A549 (cell line): ENCODE measurements around the gene TMEM88.

Experiments used
- CTCF ChIP-seq: fragments of >200 bp; sonication (Bioruptor Twin); formaldehyde crosslinking; IDR thresholded peaks from 3 replicates; pipeline ENCODE4 v1.5.1; 2016
- EP300 ChIP-seq, 2 experiments: fragments of >200 bp; sonication (Bioruptor Twin); formaldehyde crosslinking; IDR thresholded peaks; 2 replicates in 1 of 2; 3 replicates in 1 of 2; pipeline ENCODE4 v1.6.1; 2016 to 2017
- FOSL2 ChIP-seq, 2 experiments: fragments of 450-650 bp in 1 of 2; fragments of >200 bp in 1 of 2; sonication (Bioruptor Twin) in 1 of 2; formaldehyde crosslinking; IDR thresholded peaks; 2 replicates each; pipeline versions ENCODE4 v1.5.0 to v1.6.1; 2016 to 2020; ENCODE audit warnings: mild to moderate bottlenecking in 1 of 2, moderate library complexity in 1 of 2
- HDAC2 ChIP-seq: fragments of 200-600 bp; sonication (generic); IDR thresholded peaks from 2 replicates; pipeline ENCODE4 v1.6.1; 2016
- JUN ChIP-seq, 2 experiments: fragments of >200 bp; sonication (Bioruptor Twin); formaldehyde crosslinking; IDR thresholded peaks; 2 replicates in 1 of 2; 3 replicates in 1 of 2; pipeline ENCODE4 v1.6.1; 2016 to 2017
- JUNB ChIP-seq: fragments of >200 bp; sonication (Bioruptor Twin); formaldehyde crosslinking; IDR thresholded peaks from 2 replicates; pipeline ENCODE4 v1.6.1; 2016
- MYC ChIP-seq: IDR thresholded peaks from 2 replicates; pipeline ENCODE4 v1.6.1; 2012; ENCODE audit warnings: mild to moderate bottlenecking, inconsistent platforms, low read length, improper control_type of control experiment, borderline replicate concordance
- POLR2A ChIP-seq: IDR thresholded peaks from 2 replicates; pipeline ENCODE4 v1.6.1; 2012; ENCODE audit warnings: mild to moderate bottlenecking, low read length
- RFX5 ChIP-seq: fragments of 450-650 bp; IDR thresholded peaks from 2 replicates; pipeline ENCODE4 v1.7.1; 2014; ENCODE audit warnings: antibody characterized with exemption, mild to moderate bottlenecking, moderate library complexity
- SREBF2 ChIP-seq: fragments of 450-650 bp; IDR thresholded peaks from 2 replicates; pipeline ENCODE4 v1.6.1; 2014; ENCODE audit warnings: mild to moderate bottlenecking, moderate library complexity
- TP53 ChIP-seq: fragments of 250-450 bp; sonication (Bioruptor Pico); IDR thresholded peaks from 2 replicates; pipeline ENCODE4 v1.5.0; 2021; ENCODE audit warnings: mild to moderate bottlenecking, moderate library complexity
- ZFP36 ChIP-seq: fragments of 450-650 bp; IDR thresholded peaks from 2 replicates; pipeline ENCODE4 v1.6.1; 2014; ENCODE audit warnings: borderline replicate concordance; ENCODE audit not compliant: partially characterized antibody
- ZSCAN20 ChIP-seq: fragments of 250-450 bp; sonication (Bioruptor Pico); IDR thresholded peaks from 2 replicates; pipeline ENCODE4 v1.8.0; 2022; ENCODE audit warnings: mild to moderate bottlenecking, moderate library complexity

- no peak for TF ChIP-seq CTCF
- TF ChIP-seq SREBF2: no peak
- TF ChIP-seq JUNB: no peak
- TF ChIP-seq JUN (IDR thresholded peaks at IDR 0.05): no peak
- no peak for TF ChIP-seq HDAC2
- no peak for TF ChIP-seq RFX5
- no peak for TF ChIP-seq MYC
- no peak for TF ChIP-seq POLR2A
- TF ChIP-seq ZSCAN20: no peak
- no peak for TF ChIP-seq ZFP36
- no peak for TF ChIP-seq TP53 (CRISPR knock-in tag)
- no peak for TF ChIP-seq FOSL2 (IDR thresholded peaks at IDR 0.05)
- TF ChIP-seq FOSL2 (CRISPR knock-in tag; IDR thresholded peaks at IDR 0.05): no peak
- TF ChIP-seq EP300 (IDR thresholded peaks at IDR 0.05): no peak
These were observed 25.4 kb downstream of the TMEM88 start for GRCh38 chr17:7880076-7880868.
